Measurements from ENCODE around the gene NSD2. TPM values are rescaled to one million over a fixed set of nuclear protein-coding genes. Genes with fewer than 3 reads are reported as not detected.
"Not testable (repeated sequence)": the region's sequence is repeated elsewhere in the genome, so short reads cannot be mapped to it uniquely, and the experiment has no call there.

NSD2 gene
- total RNA-seq, 1 donor from 2014 or later: 66.4 TPM

DNA sequence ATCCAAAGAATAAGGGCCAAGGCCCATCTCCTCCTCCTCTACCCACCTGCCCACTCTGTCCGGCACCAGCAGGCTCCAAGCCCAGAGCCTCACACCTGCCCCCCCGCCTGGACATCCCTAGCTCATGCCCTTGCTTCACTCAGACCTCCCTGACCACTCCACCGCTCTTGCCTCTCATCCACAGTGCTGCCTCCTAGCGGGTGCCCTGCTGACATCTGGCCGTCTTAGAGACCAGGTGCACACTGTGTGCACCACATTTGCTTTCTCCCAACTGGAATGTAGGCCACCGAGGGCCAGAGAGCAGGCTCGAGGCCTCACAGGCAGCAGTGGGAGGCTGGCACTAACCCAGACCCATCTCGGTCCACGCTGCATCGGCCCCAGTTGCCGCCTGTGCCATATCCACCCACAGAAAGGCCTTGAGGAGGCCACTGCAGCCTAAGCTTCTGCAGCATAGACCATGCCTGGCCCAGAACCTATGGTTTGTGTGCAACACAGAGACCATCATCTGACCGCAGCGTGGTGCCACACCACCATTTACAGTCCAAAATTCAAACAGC is 28.8 kb upstream of the NSD2 start:
- TF ChIP-seq, protein P1, sequence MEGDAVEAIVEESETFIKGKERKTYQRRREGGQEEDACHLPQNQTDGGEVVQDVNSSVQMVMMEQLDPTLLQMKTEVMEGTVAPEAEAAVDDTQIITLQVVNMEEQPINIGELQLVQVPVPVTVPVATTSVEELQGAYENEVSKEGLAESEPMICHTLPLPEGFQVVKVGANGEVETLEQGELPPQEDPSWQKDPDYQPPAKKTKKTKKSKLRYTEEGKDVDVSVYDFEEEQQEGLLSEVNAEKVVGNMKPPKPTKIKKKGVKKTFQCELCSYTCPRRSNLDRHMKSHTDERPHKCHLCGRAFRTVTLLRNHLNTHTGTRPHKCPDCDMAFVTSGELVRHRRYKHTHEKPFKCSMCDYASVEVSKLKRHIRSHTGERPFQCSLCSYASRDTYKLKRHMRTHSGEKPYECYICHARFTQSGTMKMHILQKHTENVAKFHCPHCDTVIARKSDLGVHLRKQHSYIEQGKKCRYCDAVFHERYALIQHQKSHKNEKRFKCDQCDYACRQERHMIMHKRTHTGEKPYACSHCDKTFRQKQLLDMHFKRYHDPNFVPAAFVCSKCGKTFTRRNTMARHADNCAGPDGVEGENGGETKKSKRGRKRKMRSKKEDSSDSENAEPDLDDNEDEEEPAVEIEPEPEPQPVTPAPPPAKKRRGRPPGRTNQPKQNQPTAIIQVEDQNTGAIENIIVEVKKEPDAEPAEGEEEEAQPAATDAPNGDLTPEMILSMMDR (IDR thresholded peaks at IDR 0.05): no peak

DNA sequence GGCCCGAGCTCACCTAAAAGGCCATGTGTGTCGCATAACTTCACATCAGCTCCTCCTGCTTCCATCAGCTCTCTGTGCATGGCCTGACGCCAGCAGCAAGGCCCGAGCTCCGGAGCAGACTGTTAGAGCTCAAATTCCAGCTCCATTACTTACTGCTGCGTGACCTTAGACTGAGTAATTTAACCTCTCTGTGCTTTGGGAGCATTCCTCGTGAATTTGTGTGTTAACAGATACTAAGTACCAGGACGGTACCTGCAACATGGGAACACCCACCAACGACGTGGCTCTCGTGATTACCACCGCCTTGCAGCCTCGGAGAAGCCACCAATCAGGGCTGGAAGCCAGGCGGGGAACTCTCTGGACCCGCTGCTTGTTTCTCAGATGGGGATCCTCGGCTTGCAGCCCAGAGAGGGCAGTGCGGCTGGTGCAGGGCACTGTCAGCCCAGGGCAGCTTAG is 28.2 kb upstream of the NSD2 start:
- no peaks in the 10 kb centered on the region for H3K9me3 Mint-ChIP-seq (ENCODE audit: unreplicated experiment)
- H3K27ac Mint-ChIP-seq (ENCODE audit: unreplicated experiment): peak overlapping the region; percentile 56
- H3K36me3 Mint-ChIP-seq (ENCODE audit: unreplicated experiment): peaks cover 28% of the 10 kb centered on the region
- TF ChIP-seq, protein P1 (IDR thresholded peaks at IDR 0.05): no peak
- no peak for DNase-seq (ENCODE audit: extremely low spot score, unreplicated experiment)
- peaks cover 21% of the 10 kb centered on the region for H3K4me1 Mint-ChIP-seq (ENCODE audit: unreplicated experiment)
- H3K27me3 Mint-ChIP-seq (ENCODE audit: unreplicated experiment): no peaks in the 10 kb centered on the region
- no peak overlapping the region for H3K4me3 Mint-ChIP-seq (ENCODE audit: unreplicated experiment)

More for the DNA sequence above, 28.8 kb upstream of the NSD2 start:
- Mint-ChIP-seq H3K27me3 (ENCODE audit: unreplicated experiment) (no peaks in the 10 kb centered on the region), H3K4me3 (ENCODE audit: unreplicated experiment) (no peak overlapping the region), H3K4me1 (ENCODE audit: unreplicated experiment) (peaks cover 21% of the 10 kb centered on the region), H3K36me3 (ENCODE audit: unreplicated experiment) (peaks cover 28% of the 10 kb centered on the region), H3K27ac (ENCODE audit: unreplicated experiment) (peak overlapping the region; percentile 56), H3K9me3 (ENCODE audit: unreplicated experiment) (no peaks in the 10 kb centered on the region)
- no peak for DNase-seq (ENCODE audit: extremely low spot score, unreplicated experiment)

DNA sequence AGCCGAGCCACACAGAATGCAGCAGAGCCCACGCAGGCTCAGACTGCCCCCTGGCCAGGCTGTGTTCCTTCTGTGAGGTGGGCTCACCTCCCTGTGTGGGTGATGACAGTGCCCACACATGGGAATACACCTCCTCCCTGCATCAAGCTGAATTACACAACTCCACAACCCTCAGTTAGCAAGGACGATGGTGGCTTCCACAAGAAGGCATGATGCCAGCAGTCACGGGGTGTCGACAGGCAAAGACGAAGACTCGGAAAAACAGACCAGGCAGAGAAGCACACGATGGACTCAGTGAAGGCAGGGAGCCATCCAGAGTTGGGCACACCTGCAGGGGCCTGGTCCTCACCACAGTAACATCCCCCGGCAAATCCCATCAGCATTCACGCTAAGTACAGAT is 27.3 kb upstream of the NSD2 start:
- peaks cover 24% of the 10 kb centered on the region for H3K36me3 Mint-ChIP-seq (ENCODE audit: unreplicated experiment)
- H3K27ac Mint-ChIP-seq (ENCODE audit: unreplicated experiment): no peak overlapping the region
- TF ChIP-seq, protein P1 (IDR thresholded peaks at IDR 0.05): no peak
- H3K9me3 Mint-ChIP-seq (ENCODE audit: unreplicated experiment): no peaks in the 10 kb centered on the region
- H3K27me3 Mint-ChIP-seq (ENCODE audit: unreplicated experiment): no peaks in the 10 kb centered on the region
- H3K4me3 Mint-ChIP-seq (ENCODE audit: unreplicated experiment): no peak overlapping the region
- H3K4me1 Mint-ChIP-seq (ENCODE audit: unreplicated experiment): peaks cover 21% of the 10 kb centered on the region
- no peak for DNase-seq (ENCODE audit: extremely low spot score, unreplicated experiment)

DNA sequence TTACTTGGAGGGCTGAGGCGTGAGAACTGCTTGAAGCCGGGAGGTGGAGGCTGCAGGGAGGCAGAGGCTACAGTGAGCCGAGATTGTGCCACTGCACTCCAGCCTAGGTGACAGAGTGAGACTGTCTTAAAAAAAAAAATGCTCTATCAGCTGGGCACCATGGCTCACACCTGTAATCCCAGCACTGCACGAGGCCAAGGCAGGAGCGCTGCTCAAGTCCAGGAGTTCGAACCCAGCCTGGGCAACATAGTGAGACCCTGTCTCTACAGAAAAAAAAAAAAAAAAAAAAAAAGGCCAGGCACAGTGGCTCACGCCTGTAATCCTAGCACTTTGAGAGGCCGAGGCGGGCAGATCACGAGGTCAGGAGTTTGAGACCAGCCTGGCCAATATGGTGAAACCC is 26.6 kb upstream of the NSD2 start:
- not testable (repeated sequence) for H3K4me3 Mint-ChIP-seq (ENCODE audit: unreplicated experiment); DNase-seq (ENCODE audit: extremely low spot score, unreplicated experiment); H3K27ac Mint-ChIP-seq (ENCODE audit: unreplicated experiment); H3K9me3 Mint-ChIP-seq (ENCODE audit: unreplicated experiment); H3K27me3 Mint-ChIP-seq (ENCODE audit: unreplicated experiment)
- Mint-ChIP-seq H3K4me1 (ENCODE audit: unreplicated experiment) (peaks cover 21% of the 10 kb centered on the region), H3K36me3 (ENCODE audit: unreplicated experiment) (peaks cover 19% of the 10 kb centered on the region)

DNA sequence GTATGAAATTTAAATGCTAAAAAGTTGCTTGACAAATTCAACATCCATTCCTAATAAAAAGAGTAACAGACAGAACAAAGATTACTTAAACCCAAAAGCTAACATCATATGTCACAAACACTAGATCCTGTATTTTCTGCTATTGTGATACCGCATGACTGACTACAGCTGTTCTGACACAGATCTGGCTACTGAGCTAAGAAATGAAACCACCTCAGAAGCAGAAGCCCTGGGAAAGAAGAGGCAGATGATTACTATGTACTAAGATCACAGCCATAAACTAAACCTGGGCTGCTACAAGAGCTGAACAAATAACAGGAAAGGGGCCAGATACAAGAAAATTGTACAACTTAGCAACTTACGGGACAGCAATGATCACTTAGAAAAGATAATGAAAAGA is 24.6 kb upstream of the NSD2 start:
- Mint-ChIP-seq H3K27me3 (ENCODE audit: unreplicated experiment) (no peaks in the 10 kb centered on the region), H3K4me1 (ENCODE audit: unreplicated experiment) (peaks cover 29% of the 10 kb centered on the region), H3K36me3 (ENCODE audit: unreplicated experiment) (peaks cover 15% of the 10 kb centered on the region), H3K4me3 (ENCODE audit: unreplicated experiment) (no peak overlapping the region), H3K9me3 (ENCODE audit: unreplicated experiment) (no peaks in the 10 kb centered on the region), H3K27ac (ENCODE audit: unreplicated experiment) (no peak overlapping the region)
- TF ChIP-seq, protein P1 (IDR thresholded peaks at IDR 0.05): no peak
- no peak for DNase-seq (ENCODE audit: extremely low spot score, unreplicated experiment)
